Colonic mucosa (tissue), 4 donors: ENCODE measurements around the gene LARGE2. TPM values are rescaled to one million over a fixed set of nuclear protein-coding genes. Genes with fewer than 3 reads are reported as not detected.

ENCODE experiments used
- DNase-seq: peaks from one replicate; pipeline ENCODE4 v3.0.0-alpha.2; 2020
- H3K27ac ChIP-seq: fragments of 200-600 bp; one replicate; pipeline ENCODE4 v1.8.0; 2021
- H3K27me3 ChIP-seq: fragments of 200-600 bp; one replicate; pipeline ENCODE4 v1.8.0; 2021
- H3K36me3 ChIP-seq: fragments of 200-600 bp; one replicate; pipeline ENCODE4 v1.8.0; 2021
- H3K4me1 ChIP-seq: fragments of 200-600 bp; one replicate; pipeline ENCODE4 v1.8.0; 2021; ENCODE audit warnings: mild to moderate bottlenecking
- H3K4me3 ChIP-seq: fragments of 200-600 bp; one replicate; pipeline ENCODE4 v1.8.0; 2021
- H3K9ac ChIP-seq, 2 donors: one replicate each; pipeline ENCODE4 v1.7.0; 2013; ENCODE audit warnings: control low read depth in 2 of 2, low read depth in 2 of 2, low read length in 2 of 2
- H3K9me3 ChIP-seq: fragments of 200-600 bp; one replicate; pipeline ENCODE4 v1.8.0; 2021
- intact Hi-C: fragments of 100-400 bp; cut with DNase I; formaldehyde crosslinking; loops from one replicate; pipeline ENCODE4 v1.14.1; 2022
- total RNA-seq, 2 donors: library from RNA; stranded (reverse); fragmentation: NEBNext Ultra II Directional in 1 of 2; extraction: Animal tissue kit (Norgen Biotek cat#: 25700) in 1 of 2; gene quantifications; one replicate each; pipeline ENCODE4 v1.2.1, GENCODE V29; 2021
- TF ChIP-seq, protein P1 (sequence below): fragments of 200-600 bp; IDR thresholded peaks from one replicate; pipeline ENCODE4 v1.8.0; 2022; ENCODE audit warnings: antibody characterized with exemption, mild to moderate bottlenecking
- donor health status: healthy.
- donor health status: DM: no; HTN: no; CAD: no.
- donor health status: DM: no; HTN: no; CAD: no.

Gene LARGE2
- total RNA-seq, 2 donors from 2014 or later, result 4.1 to 7.5 TPM

DNA sequence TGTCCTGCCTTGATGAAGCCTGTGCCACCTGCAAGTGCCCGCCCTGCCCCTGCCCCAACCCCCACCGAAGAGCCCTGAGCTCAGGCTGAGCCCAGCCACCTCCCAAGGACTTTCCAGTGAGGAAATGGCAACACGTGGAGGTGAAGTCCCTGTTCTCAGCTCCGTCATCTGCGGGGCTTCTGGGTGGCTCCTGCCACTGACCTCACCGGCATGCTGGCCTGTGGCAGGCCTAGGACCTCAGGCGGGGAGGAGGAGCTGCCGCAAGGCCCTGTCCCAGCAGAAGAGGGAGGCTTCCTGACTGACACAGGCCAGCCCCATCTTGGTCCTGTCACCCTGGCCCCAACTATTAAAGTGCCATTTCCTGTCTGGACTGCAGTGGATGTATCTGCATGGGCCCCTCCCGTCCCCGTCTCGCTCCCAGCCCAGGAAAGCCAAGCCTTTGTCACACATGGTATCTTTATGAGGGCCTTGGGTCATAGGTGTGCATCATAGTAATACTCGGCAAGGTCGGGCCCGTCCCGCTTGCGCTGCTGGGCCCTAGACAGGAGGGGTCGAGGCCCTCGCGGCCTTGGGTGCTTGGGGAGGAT is 16.3 kb upstream of the LARGE2 start:
- peak; percentile 42 for DNase-seq
- no peaks in the 10 kb centered on the region for H3K27me3 ChIP-seq
- no peaks in the 10 kb centered on the region for H3K36me3 ChIP-seq
- intact Hi-C loops, result no loop called here
- TF ChIP-seq, protein P1, sequence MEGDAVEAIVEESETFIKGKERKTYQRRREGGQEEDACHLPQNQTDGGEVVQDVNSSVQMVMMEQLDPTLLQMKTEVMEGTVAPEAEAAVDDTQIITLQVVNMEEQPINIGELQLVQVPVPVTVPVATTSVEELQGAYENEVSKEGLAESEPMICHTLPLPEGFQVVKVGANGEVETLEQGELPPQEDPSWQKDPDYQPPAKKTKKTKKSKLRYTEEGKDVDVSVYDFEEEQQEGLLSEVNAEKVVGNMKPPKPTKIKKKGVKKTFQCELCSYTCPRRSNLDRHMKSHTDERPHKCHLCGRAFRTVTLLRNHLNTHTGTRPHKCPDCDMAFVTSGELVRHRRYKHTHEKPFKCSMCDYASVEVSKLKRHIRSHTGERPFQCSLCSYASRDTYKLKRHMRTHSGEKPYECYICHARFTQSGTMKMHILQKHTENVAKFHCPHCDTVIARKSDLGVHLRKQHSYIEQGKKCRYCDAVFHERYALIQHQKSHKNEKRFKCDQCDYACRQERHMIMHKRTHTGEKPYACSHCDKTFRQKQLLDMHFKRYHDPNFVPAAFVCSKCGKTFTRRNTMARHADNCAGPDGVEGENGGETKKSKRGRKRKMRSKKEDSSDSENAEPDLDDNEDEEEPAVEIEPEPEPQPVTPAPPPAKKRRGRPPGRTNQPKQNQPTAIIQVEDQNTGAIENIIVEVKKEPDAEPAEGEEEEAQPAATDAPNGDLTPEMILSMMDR, result no peak
- no peak overlapping the region for H3K27ac ChIP-seq
- H3K4me1 ChIP-seq, result no peaks in the 10 kb centered on the region
- H3K9me3 ChIP-seq, result no peaks in the 10 kb centered on the region
- no peak overlapping the region for H3K4me3 ChIP-seq
- no peak overlapping the region for H3K9ac ChIP-seq

DNA sequence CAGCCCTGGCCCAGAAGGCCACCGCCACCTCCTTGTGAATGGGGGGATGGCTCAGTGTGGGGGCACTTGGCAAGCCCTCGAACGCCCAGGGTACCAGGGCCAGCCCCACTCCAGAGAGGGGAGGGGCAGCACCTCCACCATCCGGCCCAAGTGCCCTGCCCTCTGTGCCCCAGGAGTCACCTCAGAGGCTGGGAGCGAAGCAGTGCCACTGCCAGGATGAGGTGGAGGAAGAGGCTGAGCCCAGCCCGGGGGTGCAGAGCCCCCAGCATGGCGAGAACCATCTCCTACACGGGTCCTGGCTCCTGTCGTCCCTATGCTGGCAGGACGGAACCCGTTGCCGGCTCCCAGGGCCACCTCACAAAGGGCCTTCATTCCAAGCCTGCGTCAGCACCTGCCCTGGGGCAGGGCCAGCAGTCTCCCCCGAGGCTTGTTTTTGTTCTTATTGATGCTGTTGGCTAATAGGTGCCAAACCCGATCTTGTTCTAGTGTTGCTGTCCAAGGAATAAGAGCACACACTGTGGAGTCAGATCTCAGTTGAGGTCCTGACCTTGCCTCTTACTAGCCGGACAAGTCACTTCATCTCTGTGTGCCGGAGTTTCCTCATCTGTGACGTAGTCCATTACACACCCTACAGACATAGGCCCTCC is 15.4 kb upstream of the LARGE2 start, which contains the start of gene FREY1:
TSS of gene FREY1 (minus strand) at position 307 of the 647 bp plus-strand sequence. CDS start at position 281, 26 bp downstream.
- Histone ChIP-seq H3K4me1 (no peaks in the 10 kb centered on the region), H3K36me3 (no peaks in the 10 kb centered on the region), H3K27ac (no peak within 1 kb of the TSS), H3K9me3 (no peaks in the 10 kb centered on the region), H3K9ac (no peak within 1 kb of the TSS), H3K4me3 (no peak within 1 kb of the TSS), H3K27me3 (no peaks in the 10 kb centered on the region)
- intact Hi-C loops, result no loop called here
- TF ChIP-seq, protein P1, result no peak
- no peak for DNase-seq

DNA sequence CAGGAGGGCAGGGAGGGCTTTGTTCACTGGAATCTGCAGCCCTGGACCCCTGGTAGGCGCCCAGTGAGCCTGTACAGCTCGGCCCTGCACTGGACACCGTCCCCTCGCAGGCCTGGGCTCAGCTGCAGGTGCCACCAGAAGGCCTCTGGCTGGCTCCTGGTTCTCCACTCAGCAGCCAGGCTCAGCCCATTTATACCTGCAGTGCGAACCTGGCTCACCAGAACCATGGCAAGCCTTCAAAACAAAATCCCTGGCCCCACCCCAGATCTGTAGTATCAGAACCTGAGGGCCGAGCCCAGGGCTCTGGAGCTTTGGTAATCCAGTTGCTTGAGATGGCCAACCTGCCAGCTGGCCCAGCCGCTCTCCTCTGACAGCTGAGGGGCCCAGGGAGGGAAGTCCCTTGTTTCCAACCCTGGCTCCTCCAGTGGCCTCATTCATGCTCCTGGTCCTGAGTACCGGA is 14.5 kb upstream of the LARGE2 start:
- Histone ChIP-seq H3K9me3 (no peaks in the 10 kb centered on the region), H3K27me3 (no peaks in the 10 kb centered on the region), H3K4me3 (no peak overlapping the region), H3K36me3 (peaks cover 1% of the 10 kb centered on the region), H3K9ac (no peak overlapping the region), H3K27ac (no peak overlapping the region), H3K4me1 (no peaks in the 10 kb centered on the region)
- intact Hi-C loops, result no loop called here
- TF ChIP-seq, protein P1, result no peak
- no peak for DNase-seq

DNA sequence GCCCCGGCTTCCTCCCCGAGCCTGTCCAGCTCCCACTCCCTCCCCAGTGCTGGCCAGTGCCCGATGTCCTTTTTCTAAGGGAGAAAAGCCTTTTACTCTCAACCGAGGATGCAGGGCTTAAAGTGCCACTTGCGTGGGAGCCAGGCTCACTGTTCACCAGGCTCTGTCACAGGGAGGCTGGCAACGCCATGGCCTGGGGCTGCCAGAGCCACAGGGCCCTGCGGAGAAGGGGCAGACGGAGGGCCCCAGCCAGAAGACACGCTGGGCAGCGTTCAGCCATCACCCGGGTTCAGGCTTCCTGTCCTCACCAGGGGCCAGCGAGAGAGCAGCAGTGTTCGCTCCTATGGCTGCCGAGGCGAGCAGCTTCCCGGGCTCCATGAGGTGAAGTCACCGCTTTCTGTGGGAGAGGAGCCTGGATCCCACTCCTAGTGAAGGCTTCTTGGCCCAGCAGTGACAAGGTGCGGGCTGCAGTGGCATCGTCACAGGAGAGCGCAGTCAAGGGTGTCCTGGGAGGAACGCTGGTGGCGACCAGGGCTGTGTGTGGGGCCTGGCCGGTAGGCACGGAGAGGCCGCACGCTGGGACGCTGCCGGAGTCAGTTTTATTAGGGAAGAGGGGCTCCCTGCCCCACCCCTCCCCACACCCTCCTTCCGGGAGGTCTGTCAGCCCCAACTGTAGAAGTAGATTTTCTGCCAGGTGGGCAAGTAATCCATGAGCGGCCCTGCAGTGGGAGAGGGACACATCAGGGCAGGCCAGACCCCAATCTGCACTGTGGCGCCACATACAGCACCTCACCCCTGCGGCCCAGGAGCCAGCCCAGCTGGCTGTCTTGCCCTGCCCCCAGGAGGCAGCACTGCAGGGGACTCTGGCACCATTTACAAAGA is 12.6 kb upstream of the LARGE2 start:
- Histone ChIP-seq H3K27me3 (no peaks in the 10 kb centered on the region), H3K4me3 (no peak overlapping the region), H3K9ac (no peak overlapping the region), H3K36me3 (peaks cover 18% of the 10 kb centered on the region), H3K4me1 (no peaks in the 10 kb centered on the region), H3K9me3 (no peaks in the 10 kb centered on the region), H3K27ac (no peak overlapping the region)
- intact Hi-C loops, result no loop called here
- no peak for DNase-seq
- TF ChIP-seq, protein P1, result no peak

DNA sequence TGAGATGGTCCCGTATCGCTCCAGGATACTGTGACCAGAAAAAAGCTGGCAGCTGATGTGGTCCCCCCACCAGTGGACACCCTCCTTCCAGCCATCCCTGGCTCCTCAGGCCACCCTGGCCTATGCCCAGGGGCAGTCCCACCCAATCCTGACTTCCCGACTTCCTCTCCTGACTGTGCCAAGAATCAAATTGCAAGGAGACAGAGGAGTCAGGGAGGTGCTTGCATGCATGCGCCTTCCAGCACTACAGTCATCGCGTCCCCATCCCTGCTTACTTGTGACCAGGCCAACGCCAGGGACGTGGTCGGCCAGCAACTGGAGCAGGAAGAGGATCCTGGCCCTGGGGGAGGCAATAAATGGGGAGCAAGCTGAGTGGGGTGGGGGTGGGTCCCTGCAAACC is 11.8 kb upstream of the LARGE2 start:
- Histone ChIP-seq H3K36me3 (peaks cover 18% of the 10 kb centered on the region), H3K4me1 (no peaks in the 10 kb centered on the region), H3K9me3 (no peaks in the 10 kb centered on the region), H3K27me3 (no peaks in the 10 kb centered on the region), H3K9ac (no peak overlapping the region), H3K4me3 (no peak overlapping the region), H3K27ac (no peak overlapping the region)
- intact Hi-C loops, result no loop called here
- no peak for DNase-seq
- TF ChIP-seq, protein P1, result no peak
